HG03457 (cell line): ENCODE data around the gene ETV7.
"Not testable (repeated sequence)": the region's sequence is repeated elsewhere in the genome, so short reads cannot be mapped to it uniquely, and the experiment has no call there.

Source experiments
- ATAC-seq: cut with Tn5 transposase; IDR thresholded peaks from one replicate; pipeline ENCODE4 v1.9.1; 2021; ENCODE audit warnings: moderate number of reproducible peaks; ENCODE audit not compliant: unreplicated experiment

The ETV7 gene

DNA sequence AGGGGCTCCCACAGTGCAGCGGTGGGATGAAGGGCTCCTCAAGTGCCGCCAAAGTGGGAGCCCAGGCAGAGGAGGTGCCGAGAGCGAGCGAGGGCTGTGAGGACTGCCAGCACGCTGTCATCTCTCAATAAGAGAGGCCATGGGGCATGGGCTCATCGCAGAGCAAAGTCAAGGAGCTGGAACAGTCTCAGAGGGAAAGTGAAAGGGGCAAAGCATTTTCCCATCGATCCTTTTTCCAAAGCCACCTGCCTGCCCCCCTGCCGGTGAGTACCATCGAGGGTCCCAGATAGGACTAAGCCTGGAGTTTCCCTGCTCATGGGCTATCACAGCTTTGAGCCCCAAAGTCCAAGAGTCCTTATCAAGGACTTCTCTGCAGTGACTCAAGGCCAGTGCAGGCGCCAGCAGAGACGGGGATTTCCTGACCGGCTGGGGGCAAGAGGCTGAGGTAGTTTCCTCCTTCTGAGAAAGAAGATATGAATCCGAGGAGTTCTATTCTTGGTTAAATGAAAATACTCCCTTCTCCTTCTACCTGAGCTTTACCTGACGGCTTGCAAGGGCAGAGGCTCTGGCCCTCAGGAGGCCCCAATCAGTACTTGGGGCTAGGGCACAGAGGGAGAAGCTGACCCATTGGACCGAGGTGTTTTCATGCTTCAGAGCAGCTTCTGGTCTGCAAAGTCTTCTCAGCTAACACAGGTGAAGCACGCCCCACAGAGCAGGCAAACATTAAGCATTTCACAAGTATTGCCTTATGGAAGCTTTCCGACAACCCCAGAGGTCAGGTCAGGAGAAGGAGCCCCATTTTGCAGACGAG lies 22.6 kb downstream of the ETV7 start:
- no peak for ATAC-seq

GRCh38 chr6:36364061-36364635 lies 23.3 kb downstream of the ETV7 start:
- ATAC-seq: not testable (repeated sequence)

- not testable (repeated sequence) for ATAC-seq
These were observed 24.1 kb downstream of the ETV7 start for GRCh38 chr6:36363371-36363752.

DNA sequence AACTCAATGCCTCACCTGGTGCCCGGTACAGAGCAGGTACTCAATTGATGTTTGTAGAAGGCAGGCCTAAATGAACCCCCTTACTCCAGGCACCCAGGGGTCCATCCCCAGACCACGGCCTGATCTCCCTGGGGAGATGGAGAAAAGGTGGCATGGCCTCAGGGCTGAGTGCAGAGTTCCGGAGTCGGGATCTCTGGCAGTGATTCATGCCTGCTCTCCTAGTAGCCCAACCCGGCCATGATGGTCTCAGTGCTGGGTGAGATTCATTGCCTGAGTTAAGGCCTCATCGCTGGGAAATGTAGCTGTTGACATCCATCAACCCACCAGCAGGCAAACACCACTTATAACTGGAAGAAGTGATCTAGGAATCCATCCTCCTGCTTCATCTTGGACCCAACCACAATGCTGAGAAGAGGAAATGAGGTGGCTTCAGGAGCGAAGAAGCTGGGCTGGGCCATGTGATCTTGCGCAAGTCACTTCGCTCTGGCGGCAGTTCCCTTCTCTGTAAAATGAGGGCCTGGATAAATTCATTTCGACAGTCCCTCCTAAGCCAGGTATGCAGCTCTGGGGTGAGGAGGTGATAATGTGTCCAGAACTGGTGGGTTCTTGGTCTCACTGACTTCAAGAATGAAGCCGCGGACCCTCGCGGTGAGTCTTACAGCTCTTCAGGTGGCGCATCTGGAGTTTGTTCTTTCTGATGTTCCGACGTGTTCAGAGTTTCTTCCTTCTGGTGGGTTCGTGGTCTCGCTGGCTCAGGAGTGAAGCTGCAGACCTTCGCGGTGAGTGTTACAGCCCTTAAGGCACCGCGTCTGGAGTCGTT lies 24.7 kb downstream of the ETV7 start:
- no peak for ATAC-seq

GRCh38 chr6:36361071-36361470 lies 26.4 kb downstream of the ETV7 start:
- no peak for ATAC-seq

GRCh38 chr6:36360241-36361054 lies 27.0 kb downstream of the ETV7 start:
- no peak for ATAC-seq

DNA sequence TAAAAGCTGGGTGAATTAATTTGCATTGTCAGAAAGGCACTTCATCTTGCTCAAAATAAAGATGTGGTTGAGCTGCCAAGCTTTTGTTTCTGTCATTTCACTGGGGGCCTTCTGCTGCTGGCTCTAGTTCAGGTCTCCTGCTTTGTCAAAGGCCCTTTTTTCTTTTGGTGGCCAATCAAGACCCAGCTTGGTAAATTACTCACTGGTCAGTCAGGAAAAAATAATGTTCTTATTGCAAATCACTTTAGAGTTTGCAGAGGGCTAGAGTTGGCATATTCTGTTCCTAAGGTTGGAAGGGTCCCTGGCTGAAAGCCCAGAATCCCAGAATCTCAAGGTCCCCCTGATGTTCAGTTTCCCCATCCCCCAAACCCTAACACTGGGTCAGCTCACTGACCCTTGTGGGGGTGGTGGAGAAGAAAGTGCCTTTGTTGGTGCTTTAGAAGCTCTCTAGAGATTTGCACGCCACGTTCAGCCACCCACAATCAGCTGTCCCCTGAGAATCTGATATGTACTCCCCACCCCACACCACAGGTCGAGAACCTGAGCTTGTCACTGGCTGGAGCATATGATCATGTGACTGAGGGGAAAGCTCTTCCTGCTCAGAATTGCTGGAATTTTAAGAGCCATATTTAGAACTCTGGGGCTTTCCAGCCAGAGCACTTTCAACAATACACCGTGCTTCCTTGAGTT lies 29.1 kb downstream of the ETV7 start:
- ATAC-seq: no peak

GRCh38 chr6:36357872-36358225 lies 29.6 kb downstream of the ETV7 start:
- ATAC-seq: no peak

GRCh38 chr6:36355819-36356218 lies 31.6 kb downstream of the ETV7 start:
- ATAC-seq: no peak

- ATAC-seq: no peak
These were observed 34.0 kb downstream of the ETV7 start for GRCh38 chr6:36353411-36353915.

DNA sequence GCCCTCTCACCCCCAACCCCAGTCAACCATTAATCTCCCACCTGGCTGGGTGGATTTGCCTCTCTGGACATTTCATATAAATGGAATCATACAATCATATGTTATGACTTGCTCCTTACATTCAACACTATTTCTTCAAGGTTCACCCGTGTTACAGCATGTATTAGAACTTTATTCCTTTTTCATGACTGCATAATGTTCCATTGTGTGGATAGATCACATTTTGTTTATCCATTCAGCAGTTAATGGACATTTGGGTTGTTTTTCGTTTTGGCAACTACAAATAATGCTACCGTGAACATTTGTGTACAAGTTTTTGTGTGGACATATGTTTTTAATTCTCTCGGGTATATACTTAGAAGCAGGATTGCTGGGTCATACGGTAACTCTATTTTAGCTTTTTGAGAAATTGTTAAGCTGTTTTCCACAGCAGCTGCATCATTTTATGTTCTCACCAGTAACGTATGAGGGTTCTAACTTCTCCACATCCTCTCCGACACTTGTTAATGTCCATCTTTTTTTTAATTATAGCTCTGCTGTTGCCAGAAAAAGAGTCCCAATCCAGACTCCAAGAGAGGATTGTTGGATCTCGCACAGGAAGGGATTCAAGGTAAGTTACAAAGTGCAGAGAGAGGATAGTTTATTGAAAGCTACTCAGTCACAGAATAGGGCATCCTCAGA lies 34.9 kb downstream of the ETV7 start:
- no peak for ATAC-seq

DNA sequence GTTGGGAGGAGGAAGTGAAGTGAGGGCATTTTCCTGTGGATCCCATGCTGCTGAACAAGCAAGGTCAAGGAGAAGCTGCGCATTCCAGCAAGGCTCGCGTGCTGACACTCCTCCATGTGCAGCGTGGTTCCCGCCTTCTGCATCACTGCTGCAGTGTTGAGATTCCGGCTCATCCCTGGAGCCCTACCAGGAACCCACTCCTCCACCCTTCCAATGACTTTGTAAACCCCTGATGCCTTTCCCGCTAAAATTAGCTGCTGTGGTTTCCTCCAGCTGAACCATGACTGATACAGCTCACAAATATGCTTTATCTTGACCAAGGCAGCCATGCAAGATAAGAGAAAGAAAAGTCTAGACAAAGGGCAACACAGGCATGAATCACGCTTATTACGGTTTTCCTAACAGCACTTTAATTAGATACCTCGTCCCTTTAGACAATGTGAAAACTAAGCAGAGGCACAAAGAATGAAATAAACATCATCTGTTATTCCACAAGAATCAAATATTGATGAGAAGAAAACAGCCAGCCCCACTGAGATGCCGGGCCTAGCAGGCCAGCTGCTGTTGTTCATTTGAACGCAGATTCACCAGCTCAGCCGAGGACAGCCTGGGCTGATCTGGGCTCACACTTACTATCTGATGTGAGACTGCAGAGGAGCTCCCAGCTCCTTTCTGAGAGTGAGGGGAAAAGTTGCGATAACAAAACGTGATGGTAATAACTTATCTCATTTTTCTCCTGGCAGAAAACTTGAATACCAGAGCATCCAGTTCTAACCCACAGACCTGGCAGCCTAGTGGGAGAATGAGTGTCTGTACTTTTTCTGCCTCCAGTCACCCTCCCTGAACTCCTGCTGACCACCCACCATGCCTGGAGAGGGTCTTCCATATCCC lies 36.5 kb downstream of the ETV7 start:
- no peak for ATAC-seq

- no peak for ATAC-seq
These were observed 37.4 kb downstream of the ETV7 start for GRCh38 chr6:36350082-36350481.

DNA sequence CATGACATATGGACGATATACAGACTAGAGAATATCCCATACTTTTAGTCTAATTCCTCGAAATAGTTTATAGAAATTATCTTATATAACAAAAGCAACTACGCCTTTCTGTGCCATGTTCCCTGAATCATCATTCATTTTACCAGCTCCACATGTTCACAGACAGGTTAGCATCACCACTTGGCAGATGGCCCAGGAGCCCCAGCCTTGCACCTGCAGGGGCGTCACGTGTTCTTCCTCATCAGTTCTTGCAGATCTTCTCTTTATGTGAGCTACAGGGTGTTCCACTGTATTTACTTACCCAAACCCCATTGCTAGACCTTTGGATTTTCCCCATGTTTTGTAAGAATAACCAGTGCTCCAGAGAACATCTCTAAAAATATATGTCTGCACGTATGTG lies 38.2 kb downstream of the ETV7 start:
- no peak for ATAC-seq

GRCh38 chr6:36347621-36348020 lies 39.8 kb downstream of the ETV7 start:
- ATAC-seq: no peak

GRCh38 chr6:36346486-36347273 lies 40.8 kb downstream of the ETV7 start:
- no peak for ATAC-seq

DNA sequence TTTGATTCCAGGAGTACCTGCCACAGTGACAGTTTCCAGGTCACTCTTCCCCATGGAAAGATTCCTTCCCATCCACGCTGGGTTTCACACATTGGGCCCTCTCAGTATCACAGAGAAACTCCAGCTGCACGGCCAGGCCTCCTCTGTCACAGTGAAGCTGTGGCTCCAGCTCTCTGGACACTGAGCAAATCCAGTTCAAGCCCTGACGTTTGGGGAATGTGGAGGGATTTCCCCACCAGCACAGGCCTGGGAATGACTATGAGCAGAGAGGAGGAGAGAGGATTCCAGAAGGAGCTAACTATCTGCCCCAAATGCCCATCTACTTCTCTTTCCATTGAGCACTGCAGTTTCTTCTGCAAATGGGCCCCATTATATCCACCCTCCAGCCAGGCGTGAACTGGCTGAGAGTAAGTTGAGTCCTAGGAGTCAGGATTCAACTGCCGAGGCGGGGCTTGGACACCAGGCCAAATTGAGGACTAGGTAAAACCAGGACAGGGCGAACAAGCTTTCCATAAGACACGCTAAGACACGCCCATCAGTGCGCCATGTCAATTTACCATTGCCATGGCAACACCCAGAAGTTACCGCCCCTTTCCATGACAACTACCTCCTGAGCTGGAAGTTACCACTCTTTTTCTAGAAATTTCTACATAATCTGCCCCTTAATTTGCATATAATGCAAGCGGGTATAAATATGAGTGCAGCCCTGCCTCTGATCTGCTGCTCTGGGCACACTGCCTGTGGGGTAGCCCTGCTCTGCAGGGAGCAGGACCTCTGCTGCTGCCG lies 41.6 kb downstream of the ETV7 start:
- ATAC-seq: no peak
